ENCODE measurements around the gene INHBE.
"Not testable (repeated sequence)": the region's sequence is repeated elsewhere in the genome, so short reads cannot be mapped to it uniquely, and the experiment has no call there.

The INHBE gene

DNA sequence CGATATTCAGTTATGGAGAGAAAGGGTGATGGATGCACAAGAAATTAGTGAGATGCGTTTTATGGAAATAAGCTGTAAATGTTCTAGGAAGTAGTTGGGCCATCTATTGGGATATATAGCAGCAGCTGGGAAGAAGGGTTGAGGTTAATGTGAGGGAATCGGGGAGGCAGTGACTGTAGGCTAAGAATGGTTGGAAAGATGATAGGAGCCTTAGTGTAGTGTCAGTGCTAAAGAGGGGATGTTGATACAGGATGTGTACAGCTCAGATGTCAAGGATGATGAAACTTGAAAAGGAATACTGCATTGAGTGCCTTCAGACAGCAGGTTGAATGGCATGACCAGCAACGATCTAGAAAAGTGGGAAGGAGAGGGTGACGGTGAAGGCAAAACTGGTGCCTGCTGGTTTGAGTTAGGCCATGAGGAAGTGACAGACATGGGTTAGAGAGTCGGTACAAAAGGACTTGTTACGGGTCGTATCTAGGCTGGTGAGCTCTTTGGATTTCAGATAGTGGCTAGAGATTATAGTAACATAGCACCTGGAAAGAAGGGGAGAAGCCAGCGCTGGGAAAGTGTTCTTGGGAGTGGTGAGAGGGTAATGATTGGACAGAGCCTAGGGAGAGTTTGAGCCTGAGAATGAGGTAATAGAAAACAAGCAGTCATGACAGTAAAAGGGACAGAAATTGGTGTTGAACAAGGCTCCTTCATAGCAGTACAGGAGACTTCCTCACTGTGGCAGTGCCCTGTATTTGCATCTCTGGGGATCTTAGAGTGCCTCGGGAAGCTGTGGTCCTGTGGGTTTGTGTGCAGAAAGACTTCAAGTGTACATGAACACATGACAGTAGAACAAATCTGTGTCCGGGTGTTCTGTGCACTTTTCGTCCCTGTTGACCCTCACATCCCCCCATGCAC is 42.4 kb downstream of the INHBE start:
- DNase-seq (ENCODE audit: low spot score): no peak

DNA sequence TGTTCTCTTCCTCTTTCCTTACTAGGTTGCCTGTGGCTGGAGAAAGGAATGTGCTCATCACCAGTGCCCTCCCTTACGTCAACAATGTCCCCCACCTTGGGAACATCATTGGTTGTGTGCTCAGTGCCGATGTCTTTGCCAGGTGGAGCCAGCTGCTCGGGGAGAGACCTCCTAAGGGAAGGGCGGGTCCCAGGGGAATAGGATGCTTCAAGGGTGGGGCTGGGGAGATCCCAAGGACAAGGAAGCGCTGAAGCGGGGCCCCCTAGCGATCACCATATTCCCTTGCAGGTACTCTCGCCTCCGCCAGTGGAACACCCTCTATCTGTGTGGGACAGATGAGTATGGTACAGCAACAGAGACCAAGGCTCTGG is 43.0 kb downstream of the INHBE start:
- DNase-seq (ENCODE audit: low spot score): no peak

DNA sequence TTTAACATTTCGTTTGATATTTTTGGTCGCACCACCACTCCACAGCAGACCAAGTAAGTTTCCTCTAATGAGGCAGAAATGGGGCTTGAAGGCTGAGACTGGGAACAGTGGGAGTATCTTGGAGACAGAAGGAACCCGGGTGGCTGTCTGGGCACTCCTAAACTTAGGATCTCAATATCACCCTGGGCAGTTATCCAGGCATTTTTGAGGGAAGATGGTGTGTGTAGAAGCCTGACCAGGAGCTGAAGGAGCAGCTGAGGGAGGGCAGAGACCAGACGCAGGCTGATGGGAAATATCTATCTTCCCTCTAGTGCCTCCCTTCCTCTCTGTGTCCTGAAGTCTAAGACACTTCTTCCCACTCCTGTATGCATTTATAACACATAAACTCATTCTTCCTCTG is 43.5 kb downstream of the INHBE start:
- no peak for DNase-seq (ENCODE audit: low spot score)

DNA sequence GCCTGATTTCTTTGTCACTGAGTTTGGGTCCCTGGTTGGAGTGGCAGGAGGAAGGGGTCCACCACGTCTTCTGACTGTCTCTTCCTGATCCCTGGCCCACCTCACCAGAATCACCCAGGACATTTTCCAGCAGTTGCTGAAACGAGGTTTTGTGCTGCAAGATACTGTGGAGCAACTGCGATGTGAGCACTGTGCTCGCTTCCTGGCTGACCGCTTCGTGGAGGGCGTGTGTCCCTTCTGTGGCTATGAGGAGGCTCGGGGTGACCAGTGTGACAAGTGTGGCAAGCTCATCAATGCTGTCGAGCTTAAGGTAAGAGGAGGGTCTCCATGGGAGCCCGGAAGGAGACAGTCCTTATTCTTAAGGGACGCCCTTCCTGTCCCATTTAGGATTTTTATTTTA is 45.1 kb downstream of the INHBE start:
- no peak for DNase-seq (ENCODE audit: low spot score)

DNA sequence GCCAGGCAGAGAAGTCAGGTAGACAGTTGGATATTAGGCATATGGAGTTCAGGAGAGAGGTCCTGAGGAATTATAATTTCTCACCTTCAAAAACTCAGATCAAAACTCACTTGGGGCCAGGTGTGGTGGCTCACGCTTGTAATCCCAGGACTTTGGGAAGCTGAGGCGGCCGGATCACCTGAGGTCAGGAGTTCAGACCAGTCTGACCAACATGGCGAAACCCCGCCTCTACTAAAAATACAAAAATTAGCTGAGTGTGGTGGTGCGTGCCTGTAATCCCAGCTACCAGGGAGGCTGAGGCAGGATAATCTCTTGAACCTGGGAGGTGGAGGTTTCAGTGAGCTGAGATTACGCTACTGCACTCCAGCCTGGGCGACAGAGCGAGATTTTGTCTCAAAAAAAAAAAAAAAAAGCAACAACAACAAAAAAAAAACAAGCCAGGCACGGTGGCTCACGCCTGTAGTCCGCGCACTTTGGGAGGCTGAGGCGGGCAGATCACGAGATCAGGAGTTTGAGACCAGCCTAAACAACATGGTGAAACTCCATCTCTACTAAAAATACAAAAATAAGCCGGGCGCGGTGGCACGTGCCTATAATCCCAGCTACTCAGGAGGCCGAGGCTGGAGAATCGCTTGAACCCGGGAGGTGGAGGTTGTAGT is 47.3 kb downstream of the INHBE start:
- DNase-seq (ENCODE audit: low spot score): not testable (repeated sequence)

DNA sequence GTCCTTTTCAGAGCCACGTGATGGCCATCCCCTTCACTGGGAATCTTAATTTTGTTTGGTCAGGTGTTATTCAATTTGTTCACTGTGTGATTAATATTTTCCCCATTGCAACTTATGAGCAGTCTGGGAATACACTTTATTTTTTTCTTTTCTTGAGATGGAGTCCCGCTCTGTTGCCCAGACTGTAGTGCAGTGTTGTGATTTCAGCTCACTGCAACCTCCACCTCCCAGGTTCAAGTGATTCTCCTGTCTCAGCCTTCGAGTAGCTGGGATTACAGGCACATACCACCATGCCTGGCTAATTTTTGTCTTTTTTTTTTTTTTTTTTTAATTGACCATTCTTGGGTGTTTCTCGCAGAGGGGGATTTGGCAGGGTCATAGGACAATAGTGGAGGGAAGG is 51.4 kb downstream of the INHBE start:
- DNase-seq (ENCODE audit: low spot score): not testable (repeated sequence)
